ENCODE data around the gene SERPINB11.

DNA sequence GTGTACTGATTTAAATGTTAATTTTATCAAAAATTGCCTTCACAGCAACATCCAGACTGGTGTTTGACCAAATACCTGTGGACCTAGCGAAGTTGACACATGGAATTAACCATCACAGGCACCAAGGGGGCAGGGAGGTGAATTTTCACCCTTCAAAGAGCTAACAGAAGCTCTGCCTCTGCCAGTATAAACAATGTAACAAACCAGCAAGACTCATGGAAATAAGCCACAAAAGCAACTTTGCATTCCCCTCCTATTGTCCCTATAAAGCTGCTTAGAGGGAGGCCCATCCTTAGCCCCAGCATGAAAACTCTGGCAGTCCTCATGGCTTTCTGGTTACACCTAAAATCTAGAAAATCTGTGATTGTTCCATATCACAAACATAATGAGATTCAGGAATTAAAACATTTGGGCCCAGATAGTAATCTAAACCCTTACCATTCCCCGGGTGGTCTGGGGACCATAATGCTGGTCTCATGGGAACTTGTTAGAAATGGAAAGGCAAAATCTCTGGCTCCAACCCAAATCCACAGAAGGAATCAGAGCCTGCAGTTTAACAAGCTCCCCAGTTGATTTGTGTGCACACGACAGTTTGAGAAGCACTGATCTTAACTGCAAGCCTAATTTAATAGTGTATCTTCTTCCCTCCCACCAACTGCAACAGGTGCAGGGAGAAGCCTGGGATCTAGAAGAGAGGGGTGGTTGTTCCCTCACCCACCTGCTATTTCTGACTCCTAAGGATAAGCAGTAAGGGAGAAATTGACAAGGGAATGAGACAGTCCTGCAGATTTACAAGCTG lies 23.1 kb downstream of the SERPINB11 start:
- no peak for TF ChIP-seq POLR2A (IDR thresholded peaks at IDR 0.05)
- TF ChIP-seq, protein P1, sequence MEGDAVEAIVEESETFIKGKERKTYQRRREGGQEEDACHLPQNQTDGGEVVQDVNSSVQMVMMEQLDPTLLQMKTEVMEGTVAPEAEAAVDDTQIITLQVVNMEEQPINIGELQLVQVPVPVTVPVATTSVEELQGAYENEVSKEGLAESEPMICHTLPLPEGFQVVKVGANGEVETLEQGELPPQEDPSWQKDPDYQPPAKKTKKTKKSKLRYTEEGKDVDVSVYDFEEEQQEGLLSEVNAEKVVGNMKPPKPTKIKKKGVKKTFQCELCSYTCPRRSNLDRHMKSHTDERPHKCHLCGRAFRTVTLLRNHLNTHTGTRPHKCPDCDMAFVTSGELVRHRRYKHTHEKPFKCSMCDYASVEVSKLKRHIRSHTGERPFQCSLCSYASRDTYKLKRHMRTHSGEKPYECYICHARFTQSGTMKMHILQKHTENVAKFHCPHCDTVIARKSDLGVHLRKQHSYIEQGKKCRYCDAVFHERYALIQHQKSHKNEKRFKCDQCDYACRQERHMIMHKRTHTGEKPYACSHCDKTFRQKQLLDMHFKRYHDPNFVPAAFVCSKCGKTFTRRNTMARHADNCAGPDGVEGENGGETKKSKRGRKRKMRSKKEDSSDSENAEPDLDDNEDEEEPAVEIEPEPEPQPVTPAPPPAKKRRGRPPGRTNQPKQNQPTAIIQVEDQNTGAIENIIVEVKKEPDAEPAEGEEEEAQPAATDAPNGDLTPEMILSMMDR (IDR thresholded peaks at IDR 0.05) = no peak

Data from adrenal gland (tissue), 5 donors.